Endothelial cell of umbilical vein (primary cell): ENCODE data around the gene CCDC85C. TPM values are rescaled to one million over a fixed set of nuclear protein-coding genes. Genes with fewer than 3 reads are reported as not detected.

Source experiments
- BruUV-seq: library from RNA; stranded (reverse); fragments of 400-500 nt; replicated peaks from 2 replicates; lab custom pipeline; 2021; lab: Mats Ljungman, UMichigan
- CTCF ChIA-PET: fragments of 300-600, 350-600 bp; sonication (Branson Sonifier 250); formaldehyde crosslinking; loops from one replicate; lab custom pipeline; 2021; ENCODE audit warnings: antibody characterized with exemption, inconsistent platforms; lab: Charles Lee
- POLR2A ChIA-PET: fragments of 300-600, 350-600 bp; sonication (Branson Sonifier 250); formaldehyde crosslinking; loops from one replicate; lab custom pipeline; 2021; ENCODE audit warnings: antibody characterized with exemption, inconsistent platforms; lab: Charles Lee
- DNase-seq: peaks from one replicate; pipeline ENCODE4 v3.0.0-alpha.2; 2011; ENCODE audit warnings: low read depth, low spot score
- FAIRE-seq: peaks from 2 replicates; lab custom pipeline; 2011; peaks lifted over from hg19 to GRCh38; lab: Jason Lieb, UNC
- H2AFZ ChIP-seq: 2 replicates; pipeline ENCODE4 v1.6.0; 2012; ENCODE audit warnings: low read depth, low read length, control low read depth, inconsistent platforms
- H3K27ac ChIP-seq: 2 replicates; pipeline ENCODE4 v1.5.1; 2011; ENCODE audit warnings: low read depth, mild to moderate bottlenecking, control low read depth, low read length, moderate library complexity; ENCODE audit not compliant: insufficient read depth
- H3K27me3 ChIP-seq, 2 experiments: 2 replicates each; pipeline versions ENCODE4 v1.6.0 to v1.6.1; 2011; ENCODE audit warnings: low read length in 2 of 2, mixed read lengths in 1 of 2; ENCODE audit not compliant: control insufficient read depth in 2 of 2, insufficient read depth in 2 of 2
- H3K36me3 ChIP-seq, 2 experiments: 2 replicates in 1 of 2; 3 replicates in 1 of 2; pipeline ENCODE4 v1.5.1; 2011; ENCODE audit warnings: low read length in 2 of 2, mild to moderate bottlenecking in 1 of 2, moderate library complexity in 1 of 2; ENCODE audit not compliant: control insufficient read depth in 2 of 2, insufficient read depth in 2 of 2; ENCODE audit errors: extremely low read depth in 1 of 2
- H3K4me1 ChIP-seq: 3 replicates; pipeline ENCODE4 v1.5.1; 2011; ENCODE audit warnings: mild to moderate bottlenecking, low read length; ENCODE audit not compliant: control insufficient read depth, insufficient read depth; ENCODE audit errors: extremely low read depth
- H3K4me2 ChIP-seq: 2 replicates; pipeline ENCODE4 v1.6.1; 2011; ENCODE audit warnings: low read length, control low read depth, mixed read lengths; ENCODE audit not compliant: insufficient read depth
- H3K4me3 ChIP-seq, 3 experiments: fragments of 200-600 bp in 1 of 3; sonication (generic), shearing (Covaris generic) in 1 of 3; replicated peaks in 1 of 3; 2 replicates each; pipeline ENCODE4 v1.5.1; 2011 to 2016; ENCODE audit warnings: control low read depth in 3 of 3, low read length in 3 of 3, mild to moderate bottlenecking in 2 of 3, inconsistent platforms in 1 of 3, low read depth in 1 of 3, moderate library complexity in 1 of 3; ENCODE audit not compliant: insufficient read depth in 1 of 3
- H3K79me2 ChIP-seq: 2 replicates; pipeline ENCODE4 v1.6.0; 2012; ENCODE audit warnings: low read length, inconsistent platforms; ENCODE audit not compliant: control insufficient read depth, insufficient read depth
- H3K9ac ChIP-seq: replicated peaks from 2 replicates; pipeline ENCODE3; 2011; ENCODE audit warnings: low read length, control low read depth; ENCODE audit not compliant: insufficient read depth; ENCODE audit errors: extremely low read depth
- H3K9me1 ChIP-seq: replicated peaks from 3 replicates; pipeline ENCODE4 v1.6.0; 2011; ENCODE audit warnings: mild to moderate bottlenecking, low read length; ENCODE audit not compliant: control insufficient read depth, insufficient read depth; ENCODE audit errors: extremely low read depth
- H3K9me3 ChIP-seq: replicated peaks from 2 replicates; pipeline ENCODE4 v1.5.1; 2012; ENCODE audit warnings: low read length, inconsistent platforms; ENCODE audit not compliant: control insufficient read depth, insufficient read depth
- H4K20me1 ChIP-seq: replicated peaks from 2 replicates; pipeline ENCODE3; 2011; ENCODE audit warnings: mild to moderate bottlenecking, low read length; ENCODE audit not compliant: control insufficient read depth, insufficient read depth; ENCODE audit errors: extremely low read depth
- EZH2 ChIP-seq: IDR thresholded peaks from 2 replicates; pipeline ENCODE4 v1.6.1; 2012; ENCODE audit warnings: borderline replicate concordance, low read depth, mild to moderate bottlenecking, moderate library complexity, low read length, inconsistent platforms; ENCODE audit not compliant: severe bottlenecking
- FOS ChIP-seq: IDR thresholded peaks from 2 replicates; pipeline ENCODE4 v1.6.1; 2011; ENCODE audit warnings: mild to moderate bottlenecking, low read length, moderate library complexity, borderline replicate concordance; ENCODE audit not compliant: insufficient read depth
- GATA2 ChIP-seq: IDR thresholded peaks from 2 replicates; pipeline ENCODE4 v1.7.0; 2011; ENCODE audit warnings: low read depth, mild to moderate bottlenecking, moderate library complexity, mixed read lengths, low read length; ENCODE audit not compliant: insufficient read length, insufficient read depth
- JUN ChIP-seq: IDR thresholded peaks from 2 replicates; pipeline ENCODE4 v1.6.1; 2011; ENCODE audit warnings: borderline replicate concordance, low read depth; ENCODE audit not compliant: insufficient read length, insufficient read depth
- MAX ChIP-seq: IDR thresholded peaks from 2 replicates; pipeline ENCODE4 v1.6.1; 2011; ENCODE audit not compliant: insufficient read depth, insufficient read length
- MYC ChIP-seq: IDR thresholded peaks from one replicate; pipeline ENCODE4 v1.6.1; 2011; ENCODE audit warnings: mild to moderate bottlenecking, low read depth, low read length
- POLR2A ChIP-seq: IDR thresholded peaks from 2 replicates; pipeline ENCODE4 v1.6.1; 2012; ENCODE audit warnings: low read depth, mild to moderate bottlenecking, control low read depth, low read length
- POLR2AphosphoS5 ChIP-seq: IDR thresholded peaks from 2 replicates; pipeline ENCODE4 v1.6.1; 2012; ENCODE audit warnings: low read depth, mild to moderate bottlenecking, control low read depth, low read length, moderate library complexity; ENCODE audit not compliant: insufficient read depth
- dilution Hi-C: fragments of 300-500 bp; cut with MboI; formaldehyde crosslinking; loops from one replicate; pipeline ENCODE4 v1.15.0; 2019; ENCODE audit warnings: low sequenced_read_pairs; ENCODE audit not compliant: extremely low pct_ligation_motif_present
- intact Hi-C: fragments of 100-400 bp; cut with micrococcal nuclease; formaldehyde crosslinking; loops from one replicate; pipeline ENCODE4 v1.10.0; 2022
- polyA plus RNA-seq, 4 experiments: library from polyadenylated mRNA; depleted of rRNA in 3 of 4; stranded (reverse) in 3 of 4; unstranded in 1 of 4; fragments of >200 nt; gene quantifications; 2 replicates each; pipeline versions ENCODE4 v1.2.1 to v1.2.3, GENCODE V29; 2011 to 2012; ENCODE audit warnings: missing spikeins in 1 of 4
- total RNA-seq: library from RNA; stranded (reverse); gene quantifications from 2 replicates; pipeline ENCODE4 v1.2.3, GENCODE V29; 2021
- TF ChIP-seq, protein P1 (sequence below), 2 donors: IDR thresholded peaks; 1 replicate in 1 of 2; 2 replicates in 1 of 2; pipeline ENCODE4 v1.5.1; 2011; ENCODE audit warnings: low read length in 2 of 2, mild to moderate bottlenecking in 2 of 2, moderate library complexity in 2 of 2, control low read depth in 1 of 2, inconsistent platforms in 1 of 2, low read depth in 1 of 2; ENCODE audit not compliant: insufficient read depth in 1 of 2; ENCODE audit errors: extremely low read depth in 1 of 2

The CCDC85C gene
- total and polyA plus RNA-seq, 2 donors (not counting 3 experiments of a cell fraction or from before 2014, with no cell fraction given): 7.5 to 17.8 TPM

DNA sequence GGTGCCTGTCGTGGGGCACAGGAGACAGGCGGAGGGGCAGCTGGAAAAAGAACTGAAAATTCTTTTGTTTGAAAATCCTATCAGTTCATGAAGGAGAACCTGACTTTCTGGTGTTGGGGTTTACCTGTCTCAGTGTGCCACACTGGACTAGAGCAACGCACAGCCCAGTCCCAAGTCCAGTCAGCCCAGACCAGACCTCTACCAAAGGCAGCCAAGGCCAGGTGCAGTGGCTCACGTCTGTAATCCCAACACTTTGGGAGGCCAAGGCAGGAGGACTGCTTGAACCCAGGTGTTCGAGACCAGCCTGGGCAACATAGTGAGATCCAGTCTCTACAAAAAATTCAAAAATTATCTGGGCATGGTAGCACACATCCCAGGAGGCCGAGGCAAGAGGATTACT lies 4.6 kb downstream of the CCDC85C start:
- no peak overlapping the region for H3K9ac ChIP-seq
- no peaks in the 10 kb centered on the region for H4K20me1 ChIP-seq
- no peaks in the 10 kb centered on the region for H3K9me3 ChIP-seq
- H3K27ac ChIP-seq: no peak overlapping the region
- no peak overlapping the region for H2AFZ ChIP-seq
- ChIA-PET POLR2A (no interaction called here), CTCF (interaction anchor here (0.9 to 8.0 kb wide), 5 partner anchors 9 to 29 kb away, joined by 3 to 61 read pairs (median 4); no protein-coding TSS in a partner anchor)
- no peaks in the 10 kb centered on the region for H3K79me2 ChIP-seq
- DNase-seq (no peak), FAIRE-seq (no peak)
- peaks cover 0 to 5% of the 10 kb centered on the region in 2 experiments for H3K27me3 ChIP-seq
- H3K4me3 ChIP-seq: no peak overlapping the region
- H3K4me2 ChIP-seq: no peak overlapping the region
- TF ChIP-seq POLR2A (no peak), JUN (no peak), EZH2 (no peak), MYC (no peak), FOS (no peak), GATA2 (no peak), MAX (no peak), POLR2AphosphoS5 (no peak)
- TF ChIP-seq, protein P1, sequence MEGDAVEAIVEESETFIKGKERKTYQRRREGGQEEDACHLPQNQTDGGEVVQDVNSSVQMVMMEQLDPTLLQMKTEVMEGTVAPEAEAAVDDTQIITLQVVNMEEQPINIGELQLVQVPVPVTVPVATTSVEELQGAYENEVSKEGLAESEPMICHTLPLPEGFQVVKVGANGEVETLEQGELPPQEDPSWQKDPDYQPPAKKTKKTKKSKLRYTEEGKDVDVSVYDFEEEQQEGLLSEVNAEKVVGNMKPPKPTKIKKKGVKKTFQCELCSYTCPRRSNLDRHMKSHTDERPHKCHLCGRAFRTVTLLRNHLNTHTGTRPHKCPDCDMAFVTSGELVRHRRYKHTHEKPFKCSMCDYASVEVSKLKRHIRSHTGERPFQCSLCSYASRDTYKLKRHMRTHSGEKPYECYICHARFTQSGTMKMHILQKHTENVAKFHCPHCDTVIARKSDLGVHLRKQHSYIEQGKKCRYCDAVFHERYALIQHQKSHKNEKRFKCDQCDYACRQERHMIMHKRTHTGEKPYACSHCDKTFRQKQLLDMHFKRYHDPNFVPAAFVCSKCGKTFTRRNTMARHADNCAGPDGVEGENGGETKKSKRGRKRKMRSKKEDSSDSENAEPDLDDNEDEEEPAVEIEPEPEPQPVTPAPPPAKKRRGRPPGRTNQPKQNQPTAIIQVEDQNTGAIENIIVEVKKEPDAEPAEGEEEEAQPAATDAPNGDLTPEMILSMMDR (IDR thresholded peaks at IDR 0.05; ENCODE audit: extremely low read depth in 1 of 2, insufficient read depth in 1 of 2, low read depth in 1 of 2, low read length in 2 of 2): no peak
- dilution Hi-C loops: no loop called here
- no peaks in the 10 kb centered on the region for H3K36me3 ChIP-seq
- peaks cover 37% of the 10 kb centered on the region for H3K4me1 ChIP-seq
- intact Hi-C loops: no loop called here
- H3K9me1 ChIP-seq: no peaks in the 10 kb centered on the region
- no TSS peak for BruUV-seq
